GM21528 (cell line): ENCODE data around the gene CYTH4.

Source experiments
- ATAC-seq: cut with Tn5 transposase; IDR thresholded peaks from one replicate; pipeline ENCODE4 v1.9.1; 2021; ENCODE audit warnings: mild to moderate bottlenecking, moderate library complexity; ENCODE audit not compliant: unreplicated experiment, low FRiP score

CYTH4 gene

GRCh38 chr22:37285937-37286336, 3.6 kb downstream of the CYTH4 start:
- ATAC-seq, result no peak

- ATAC-seq, result no peak
These were observed 5.2 kb downstream of the CYTH4 start for GRCh38 chr22:37287550-37287951.

GRCh38 chr22:37288521-37288920, 6.2 kb downstream of the CYTH4 start:
- no peak for ATAC-seq

GRCh38 chr22:37289156-37289735, 6.9 kb downstream of the CYTH4 start:
- no peak for ATAC-seq

GRCh38 chr22:37290737-37291136, 8.4 kb downstream of the CYTH4 start:
- ATAC-seq, result no peak

- ATAC-seq, result no peak
These were observed 9.4 kb downstream of the CYTH4 start for GRCh38 chr22:37291559-37292298.

GRCh38 chr22:37292641-37293040, 10.3 kb downstream of the CYTH4 start:
- ATAC-seq, result no peak

- ATAC-seq, result no peak
These were observed 10.9 kb downstream of the CYTH4 start for GRCh38 chr22:37293172-37293571.

GRCh38 chr22:37294747-37295146, 12.4 kb downstream of the CYTH4 start:
- no peak for ATAC-seq

- no peak for ATAC-seq
These were observed 13.0 kb downstream of the CYTH4 start for GRCh38 chr22:37295213-37295886.

GRCh38 chr22:37295946-37296345, 13.6 kb downstream of the CYTH4 start:
- ATAC-seq, result no peak

GRCh38 chr22:37298748-37299495, 16.6 kb downstream of the CYTH4 start:
- no peak for ATAC-seq

- ATAC-seq, result no peak
These were observed 17.7 kb downstream of the CYTH4 start for GRCh38 chr22:37299969-37300509.

- no peak for ATAC-seq
These were observed 18.3 kb downstream of the CYTH4 start for GRCh38 chr22:37300551-37301017.

GRCh38 chr22:37301144-37301830, 19.0 kb downstream of the CYTH4 start:
- no peak for ATAC-seq

- no peak for ATAC-seq
These were observed 20.6 kb downstream of the CYTH4 start for GRCh38 chr22:37302674-37303555.

GRCh38 chr22:37303821-37304274, 21.5 kb downstream of the CYTH4 start:
- no peak for ATAC-seq

GRCh38 chr22:37304595-37305343, 22.5 kb downstream of the CYTH4 start:
- ATAC-seq, result no peak
